GM15510 (cell line): ENCODE results near the gene CRYL1.

Experiments used
- POLR2A ChIP-seq: IDR thresholded peaks from 3 replicates; pipeline ENCODE4 v1.6.1; 2011; ENCODE audit warnings: borderline replicate concordance; ENCODE audit not compliant: insufficient read length; ENCODE audit errors: extremely low read depth

Gene CRYL1

GRCh38 chr13:20435616-20436368, 89.9 kb downstream of the CRYL1 start:
- no peak for TF ChIP-seq POLR2A

- TF ChIP-seq POLR2A, result no peak
Observed at GRCh38 chr13:20431687-20432384, 93.8 kb downstream of the CRYL1 start.

- TF ChIP-seq POLR2A, result no peak
Observed at GRCh38 chr13:20431080-20431479, 94.6 kb downstream of the CRYL1 start.

GRCh38 chr13:20430296-20430695, 95.4 kb downstream of the CRYL1 start:
- TF ChIP-seq POLR2A, result no peak

GRCh38 chr13:20429682-20430081, 96.0 kb downstream of the CRYL1 start:
- TF ChIP-seq POLR2A, result no peak

- TF ChIP-seq POLR2A, result no peak
Observed at GRCh38 chr13:20428666-20429644, 96.7 kb downstream of the CRYL1 start.

- TF ChIP-seq POLR2A, result no peak
Observed at GRCh38 chr13:20426766-20427448, 98.8 kb downstream of the CRYL1 start.

- TF ChIP-seq POLR2A, result no peak
Observed at GRCh38 chr13:20425819-20426219, 99.8 kb downstream of the CRYL1 start.

GRCh38 chr13:20424949-20425348, 100.7 kb downstream of the CRYL1 start:
- no peak for TF ChIP-seq POLR2A

- TF ChIP-seq POLR2A, result no peak
Observed at GRCh38 chr13:20424559-20424852, 101.2 kb downstream of the CRYL1 start.

- no peak for TF ChIP-seq POLR2A
Observed at GRCh38 chr13:20422362-20422761, 103.3 kb downstream of the CRYL1 start.

- no peak for TF ChIP-seq POLR2A
Observed at GRCh38 chr13:20420938-20421337, 104.7 kb downstream of the CRYL1 start.

GRCh38 chr13:20418953-20419352, 106.7 kb downstream of the CRYL1 start:
- TF ChIP-seq POLR2A, result no peak

GRCh38 chr13:20416223-20416745, 109.4 kb downstream of the CRYL1 start:
- TF ChIP-seq POLR2A, result no peak

- TF ChIP-seq POLR2A, result no peak
Observed at GRCh38 chr13:20415694-20416107, 110.0 kb downstream of the CRYL1 start.

- TF ChIP-seq POLR2A, result no peak
Observed at GRCh38 chr13:20415306-20415679, 110.4 kb downstream of the CRYL1 start.
